Body of pancreas (tissue), 4 donors: ENCODE results near the gene KIF21A. TPM values are rescaled to one million over a fixed set of nuclear protein-coding genes. Genes with fewer than 3 reads are reported as not detected.
"Not testable (repeated sequence)": the region's sequence is repeated elsewhere in the genome, so short reads cannot be mapped to it uniquely, and the experiment has no call there.

ENCODE experiments used
- ATAC-seq: fragments of 150-250 bp; one replicate; pipeline ENCODE4 v1.9.1; 2016
- DNase-seq, 4 donors: peaks; one replicate each; pipeline ENCODE4 v3.0.0-alpha.2; 2019
- H3K27ac ChIP-seq, 4 donors: fragments of 200-600 bp; sonication (generic); 1 replicate in 3 of 4; 2 replicates in 1 of 4; pipeline versions ENCODE4 v1.5.1 to v1.6.1; 2016 to 2019; ENCODE audit warnings: mild to moderate bottlenecking in 1 of 4, mixed read lengths in 1 of 4, moderate library complexity in 1 of 4
- H3K27me3 ChIP-seq, 2 donors: fragments of 200-600 bp; sonication (generic); one replicate each; pipeline ENCODE4 v1.6.0; 2016; ENCODE audit warnings: mild to moderate bottlenecking in 1 of 2
- H3K36me3 ChIP-seq, 2 donors: fragments of 200-600 bp; sonication (generic); replicated peaks in 1 of 2; 2 replicates each; pipeline ENCODE4 v1.5.1; 2016; ENCODE audit warnings: low read depth in 2 of 2; ENCODE audit not compliant: insufficient read depth in 1 of 2
- H3K4me1 ChIP-seq: fragments of 200-600 bp; sonication (generic); one replicate; pipeline ENCODE4 v1.6.0; 2016
- H3K4me3 ChIP-seq, 2 donors: fragments of 200-600 bp; sonication (generic); 1 replicate in 1 of 2; 2 replicates in 1 of 2; pipeline ENCODE4 v1.5.1; 2016 to 2019
- H3K9me3 ChIP-seq, 3 donors: fragments of 200-600 bp; sonication (generic); 1 replicate in 2 of 3; 2 replicates in 1 of 3; pipeline ENCODE4 v1.5.1; 2016
- CTCF ChIP-seq, 7 experiments: fragments of 450-650 bp in 4 of 7; fragments of 200-600 bp in 3 of 7; sonication (generic) in 3 of 7; IDR thresholded peaks; one replicate each; pipeline ENCODE4 v1.5.1; 2016 to 2019; ENCODE audit warnings: antibody characterized with exemption in 7 of 7
- POLR2A ChIP-seq, 3 donors: fragments of 450-650 bp; IDR thresholded peaks; one replicate each; pipeline ENCODE4 v1.6.1; 2016; ENCODE audit warnings: antibody characterized with exemption in 3 of 3, mild to moderate bottlenecking in 2 of 3
- WGBS, 2 donors: methylation state at CpG; one replicate each; pipeline ENCODE4 v1.1.5; 2017; 5-methylcytosine and 5-hydroxymethylcytosine counted together
- intact Hi-C: fragments of 100-400 bp; cut with DNase I; formaldehyde crosslinking; loops from one replicate; pipeline ENCODE4 v1.15.1; 2023
- total RNA-seq, 2 donors: library from RNA; depleted of rRNA; stranded (reverse); fragments of >200 nt; gene quantifications; one replicate each; pipeline ENCODE4 v1.1.0, GENCODE V29; 2016

Gene KIF21A
- total RNA-seq, 2 donors from 2014 or later, result 19.5 to 49.1 TPM

- intact Hi-C loops, result no loop called here
- no peaks in the 10 kb centered on the region for H3K4me1 ChIP-seq
- TF ChIP-seq POLR2A (IDR thresholded peaks at IDR 0.05) (no peak), CTCF (IDR thresholded peaks at IDR 0.05) (no peak)
- no peaks in the 10 kb centered on the region for H3K36me3 ChIP-seq
- no peaks in the 10 kb centered on the region for H3K27me3 ChIP-seq
- H3K9me3 ChIP-seq, result no peaks in the 10 kb centered on the region
- DNase-seq, result no peak
- no peak for ATAC-seq
- H3K27ac ChIP-seq, result no peak overlapping the region
- H3K4me3 ChIP-seq, result no peak overlapping the region
- 94 to 95% methylated on average over 4 of the region's 4 CpGs for WGBS, 2 donors
Observed at GRCh38 chr12:39309516-39309915, 133.4 kb downstream of the KIF21A start.

GRCh38 chr12:39301422-39301821, 141.5 kb downstream of the KIF21A start:
- Histone ChIP-seq H3K27ac (no peak overlapping the region), H3K4me3 (no peak overlapping the region), H3K27me3 (no peaks in the 10 kb centered on the region), H3K9me3 (no peaks in the 10 kb centered on the region), H3K36me3 (peaks cover 0 to 4% of the 10 kb centered on the region in 2 donors), H3K4me1 (no peaks in the 10 kb centered on the region)
- ATAC-seq (no peak), DNase-seq (no peak)
- TF ChIP-seq POLR2A (IDR thresholded peaks at IDR 0.05) (no peak), CTCF (IDR thresholded peaks at IDR 0.05) (no peak)
- intact Hi-C loops, result no loop called here

- TF ChIP-seq CTCF (IDR thresholded peaks at IDR 0.05) (no peak), POLR2A (IDR thresholded peaks at IDR 0.05) (no peak)
- Histone ChIP-seq H3K27ac (no peak overlapping the region), H3K36me3 (peaks cover 0 to 4% of the 10 kb centered on the region in 2 donors), H3K9me3 (no peaks in the 10 kb centered on the region), H3K27me3 (no peaks in the 10 kb centered on the region), H3K4me3 (no peak overlapping the region), H3K4me1 (no peaks in the 10 kb centered on the region)
- ATAC-seq, result no peak
- 77 to 93% methylated on average over 2 of the region's 2 CpGs for WGBS, 2 donors
- DNase-seq, result no peak
- intact Hi-C loops, result no loop called here
Observed at GRCh38 chr12:39300799-39301198, 142.1 kb downstream of the KIF21A start.

- ATAC-seq (no peak), DNase-seq (no peak)
- no peak for TF ChIP-seq POLR2A (IDR thresholded peaks at IDR 0.05)
- no peak for TF ChIP-seq CTCF (IDR thresholded peaks at IDR 0.05)
- Histone ChIP-seq H3K36me3 (peaks cover 0 to 2% of the 10 kb centered on the region in 2 donors), H3K9me3 (no peaks in the 10 kb centered on the region), H3K4me1 (no peaks in the 10 kb centered on the region), H3K27ac (no peak overlapping the region), H3K27me3 (no peaks in the 10 kb centered on the region), H3K4me3 (no peak overlapping the region)
- 88% methylated on average over 1 of the region's 1 CpG for WGBS, 2 donors
- intact Hi-C loops, result no loop called here
Observed at GRCh38 chr12:39297891-39298290, 145.0 kb downstream of the KIF21A start.

GRCh38 chr12:39296496-39296895, 146.4 kb downstream of the KIF21A start:
- intact Hi-C loops, result no loop called here
- no peak for DNase-seq
- peaks cover 0 to 1% of the 10 kb centered on the region in 2 donors for H3K36me3 ChIP-seq
- no peak for TF ChIP-seq CTCF (IDR thresholded peaks at IDR 0.05)
- TF ChIP-seq POLR2A (IDR thresholded peaks at IDR 0.05), result no peak
- no peaks in the 10 kb centered on the region for H3K27me3 ChIP-seq
- H3K9me3 ChIP-seq, result no peaks in the 10 kb centered on the region
- no peak overlapping the region for H3K4me3 ChIP-seq
- no peak overlapping the region for H3K27ac ChIP-seq
- no peaks in the 10 kb centered on the region for H3K4me1 ChIP-seq
- 94 to 97% methylated on average over 1 of the region's 1 CpG for WGBS, 2 donors
- no peak for ATAC-seq

- ATAC-seq, H3K27ac ChIP-seq, H3K27me3 ChIP-seq, H3K4me3 ChIP-seq, DNase-seq, H3K4me1 ChIP-seq, intact Hi-C loops, H3K36me3 ChIP-seq, H3K9me3 ChIP-seq: not testable (repeated sequence)
- WGBS, 2 donors, result 97 to 99% methylated on average over 12 of the region's 12 CpGs
Observed at GRCh38 chr12:39295593-39295992, 147.3 kb downstream of the KIF21A start.
